Spleen (tissue), 7 donors: Measurements from ENCODE around the gene NUP153.
"Not testable (repeated sequence)": the region's sequence is repeated elsewhere in the genome, so short reads cannot be mapped to it uniquely, and the experiment has no call there.

Experiments used
- CTCF ChIP-seq, 11 experiments: fragments of 200-600 bp in 7 of 11; fragments of 450-650 bp in 4 of 11; sonication (generic) in 4 of 11; IDR thresholded peaks in 8 of 11; conservative IDR thresholded peaks in 3 of 11; 1 replicate in 7 of 11; 2 replicates in 4 of 11; pipeline versions ENCODE4 v1.4.0 to v1.8.0; 2016 to 2021; ENCODE audit warnings: antibody characterized with exemption in 11 of 11, inconsistent platforms in 4 of 11, mild to moderate bottlenecking in 1 of 11
- POLR2A ChIP-seq, 3 donors: fragments of 450-650 bp; IDR thresholded peaks; one replicate each; pipeline ENCODE4 v1.5.1; 2017; ENCODE audit warnings: antibody characterized with exemption in 3 of 3, mild to moderate bottlenecking in 1 of 3
- donor health status: DM: no; HTN: no; CAD: no; lungs with moderate emphysema.
- donor health status: DM: no; HTN: no; CAD: no.
- donor health status: DM: no; HTN: no; CAD: no.

- not testable (repeated sequence) for TF ChIP-seq POLR2A (IDR thresholded peaks at IDR 0.05); CTCF (IDR thresholded peaks at IDR 0.05 in 8 of 11, conservative IDR thresholded peaks at IDR 0.05 in 3 of 11)
These were observed 38.1 kb upstream of the NUP153 start for GRCh38 chr6:17744757-17745308.
